ENCODE results near the gene MTERF2. TPM values are rescaled to one million over a fixed set of nuclear protein-coding genes. Genes with fewer than 3 reads are reported as not detected.

MTERF2 gene
- total RNA-seq (10 to 100 TPM in 3 of 7 donors, 1 to 10 TPM in 4; 7.9 to 21.2 (median 9.7) TPM), polyA plus RNA-seq (10 to 100 TPM in 1 of 3 donors, 1 to 10 TPM in 2; 6.8 to 11.5 (median 9.7) TPM)
- long read RNA-seq, donor 1, transcript MTERF2-207 (2 exons, 3,235 nt): major isoform, 5 of 8 reads
- long read RNA-seq, donor 1, partial matches to known transcripts: 0 of 8 reads
- long read RNA-seq, donor 1, other reads (novel, unspliced or antisense): 0 of 8 reads
- long read RNA-seq, donor 2, partial matches to known transcripts: 0 of 7 reads
- long read RNA-seq, donor 2, other reads (novel, unspliced or antisense): 0 of 7 reads

- TF ChIP-seq, protein P1, sequence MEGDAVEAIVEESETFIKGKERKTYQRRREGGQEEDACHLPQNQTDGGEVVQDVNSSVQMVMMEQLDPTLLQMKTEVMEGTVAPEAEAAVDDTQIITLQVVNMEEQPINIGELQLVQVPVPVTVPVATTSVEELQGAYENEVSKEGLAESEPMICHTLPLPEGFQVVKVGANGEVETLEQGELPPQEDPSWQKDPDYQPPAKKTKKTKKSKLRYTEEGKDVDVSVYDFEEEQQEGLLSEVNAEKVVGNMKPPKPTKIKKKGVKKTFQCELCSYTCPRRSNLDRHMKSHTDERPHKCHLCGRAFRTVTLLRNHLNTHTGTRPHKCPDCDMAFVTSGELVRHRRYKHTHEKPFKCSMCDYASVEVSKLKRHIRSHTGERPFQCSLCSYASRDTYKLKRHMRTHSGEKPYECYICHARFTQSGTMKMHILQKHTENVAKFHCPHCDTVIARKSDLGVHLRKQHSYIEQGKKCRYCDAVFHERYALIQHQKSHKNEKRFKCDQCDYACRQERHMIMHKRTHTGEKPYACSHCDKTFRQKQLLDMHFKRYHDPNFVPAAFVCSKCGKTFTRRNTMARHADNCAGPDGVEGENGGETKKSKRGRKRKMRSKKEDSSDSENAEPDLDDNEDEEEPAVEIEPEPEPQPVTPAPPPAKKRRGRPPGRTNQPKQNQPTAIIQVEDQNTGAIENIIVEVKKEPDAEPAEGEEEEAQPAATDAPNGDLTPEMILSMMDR (IDR thresholded peaks at IDR 0.05 in 8 of 11, conservative IDR thresholded peaks at IDR 0.05 in 3 of 11): peak in 2 of 11 experiments; percentile 11 to 21
- peak in 1 of 3 donors; percentile 31 for TF ChIP-seq POLR2A (IDR thresholded peaks at IDR 0.05)
- peak; percentile 81 to 87 (median 87) for TF ChIP-seq POLR2AphosphoS5 (IDR thresholded peaks at IDR 0.05)
- Histone ChIP-seq H3K4me1 (peaks cover 0 to 40% (median 19%) of the 10 kb centered on the region in 6 donors), H3K4me3 (peak within 1 kb of the TSS; percentile 55 to 86 (median 74)), H3K9me3 (no peaks in the 10 kb centered on the region), H3K27me3 (replicated peaks in 1 of 7) (no peaks in the 10 kb centered on the region), H3K27ac (peak within 1 kb of the TSS; percentile 78 to 90 (median 86)), H3K36me3 (no peaks in the 10 kb centered on the region)
- intact Hi-C loops (cut with DNase I; ENCODE audit: low total_unique reads): no loop called here
- 0 to 1% (median 0%) methylated on average over 19 to 50 of the region's 50 CpGs for WGBS, 5 donors
- DNase-seq: peak; percentile 95
These were observed at the start of gene MTERF2 for GRCh38 chr12:106986625-106987389. MTERF2 (minus strand) TSS chr12:106987146; CDS start chr12:106978714, 8,432 bp downstream.

GRCh38 chr12:107035733-107036132, 48.8 kb upstream of the MTERF2 start:
- TF ChIP-seq POLR2AphosphoS5 (IDR thresholded peaks at IDR 0.05) (no peak), POLR2A (IDR thresholded peaks at IDR 0.05) (no peak)
- TF ChIP-seq, protein P1 (IDR thresholded peaks at IDR 0.05 in 8 of 11, conservative IDR thresholded peaks at IDR 0.05 in 3 of 11): no peak
- Histone ChIP-seq H3K4me1 (peaks cover 0 to 14% (median 1%) of the 10 kb centered on the region in 6 donors), H3K4me3 (no peak overlapping the region), H3K27me3 (replicated peaks in 1 of 7) (no peaks in the 10 kb centered on the region), H3K9me3 (no peaks in the 10 kb centered on the region), H3K27ac (no peak overlapping the region), H3K36me3 (no peaks in the 10 kb centered on the region)
- intact Hi-C loops (cut with DNase I; ENCODE audit: low total_unique reads): no loop called here
- no peak for DNase-seq
- 86 to 92% (median 91%) methylated on average over 2 of the region's 2 CpGs for whole genome bisulfite sequencing, 5 donors

DNA sequence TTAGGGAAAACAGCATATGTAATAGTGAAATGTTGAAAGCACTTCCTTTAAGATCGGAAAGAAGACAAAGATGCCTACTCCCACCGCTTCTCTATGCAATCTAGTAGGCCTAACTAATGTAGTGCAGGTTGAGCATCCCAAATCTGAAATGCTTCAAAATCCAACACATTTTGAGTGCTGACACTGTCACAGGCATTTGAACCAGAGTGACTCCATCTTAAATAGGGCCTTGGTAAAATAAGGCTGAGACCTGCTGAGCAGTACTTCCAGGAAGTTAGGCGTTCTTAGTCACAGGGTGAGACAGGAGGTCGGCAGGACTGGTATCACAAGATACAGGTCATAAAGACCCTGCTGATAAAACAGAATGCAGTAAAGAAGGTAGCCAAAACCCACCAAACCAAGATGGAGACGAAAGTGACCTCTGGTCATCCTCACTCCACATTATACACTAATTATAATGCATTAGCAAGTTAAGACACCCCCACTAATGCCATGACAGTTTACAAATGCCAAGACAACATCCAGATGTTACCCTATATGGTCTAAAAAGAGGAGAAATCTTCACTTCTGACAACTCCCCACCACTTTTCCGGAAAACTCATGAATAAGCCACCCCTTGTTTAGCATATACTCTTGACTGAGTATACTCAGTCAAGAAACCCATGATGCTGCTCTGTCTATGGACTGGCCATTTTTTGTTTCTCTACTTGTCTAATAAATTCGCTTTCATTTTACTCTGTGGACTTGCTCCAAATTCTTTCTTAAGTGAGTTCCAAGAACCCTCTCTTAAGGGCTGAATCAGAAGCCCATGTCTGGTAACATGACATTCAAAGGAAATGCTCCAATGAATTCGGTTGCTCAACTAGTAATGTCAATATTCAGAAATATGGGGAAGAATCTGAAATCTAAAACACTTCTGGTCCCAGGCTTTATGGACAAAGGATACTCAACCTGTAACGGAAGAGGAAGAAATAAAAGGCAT, 47.1 kb upstream of the MTERF2 start:
- intact Hi-C loops (cut with DNase I; ENCODE audit: low total_unique reads): no loop called here

More for the DNA sequence above, 47.1 kb upstream of the MTERF2 start:
- H3K4me1 ChIP-seq: peaks cover 0 to 26% (median 4%) of the 10 kb centered on the region in 6 donors
- TF ChIP-seq, protein P1 (IDR thresholded peaks at IDR 0.05 in 8 of 11, conservative IDR thresholded peaks at IDR 0.05 in 3 of 11): no peak
- TF ChIP-seq POLR2AphosphoS5 (IDR thresholded peaks at IDR 0.05): no peak
- no peak for TF ChIP-seq POLR2A (IDR thresholded peaks at IDR 0.05)
- no peak for DNase-seq
- H3K4me3 ChIP-seq: no peak overlapping the region
- WGBS, 5 donors: 85 to 93% (median 88%) methylated on average over 9 of the region's 9 CpGs
- no peaks in the 10 kb centered on the region for H3K36me3 ChIP-seq
- no peaks in the 10 kb centered on the region for H3K9me3 ChIP-seq
- no peak overlapping the region for H3K27ac ChIP-seq
- no peaks in the 10 kb centered on the region for H3K27me3 ChIP-seq (replicated peaks in 1 of 7)

Data from spleen (tissue), 13 donors.